HG03159 (cell line): Measurements from ENCODE around the gene NRXN2.
"Not testable (repeated sequence)": the region's sequence is repeated elsewhere in the genome, so short reads cannot be mapped to it uniquely, and the experiment has no call there.

Source experiments
- ATAC-seq: cut with Tn5 transposase; IDR thresholded peaks from one replicate; pipeline ENCODE4 v1.9.1; 2021; ENCODE audit warnings: mild to moderate bottlenecking, moderate library complexity; ENCODE audit not compliant: unreplicated experiment

NRXN2 gene

GRCh38 chr11:64595922-64596321 lies 127.1 kb downstream of the NRXN2 start:
- not testable (repeated sequence) for ATAC-seq

GRCh38 chr11:64594159-64594939 lies 128.6 kb downstream of the NRXN2 start:
- no peak for ATAC-seq

- ATAC-seq = no peak
These were observed 129.6 kb downstream of the NRXN2 start for GRCh38 chr11:64593156-64594105.

DNA sequence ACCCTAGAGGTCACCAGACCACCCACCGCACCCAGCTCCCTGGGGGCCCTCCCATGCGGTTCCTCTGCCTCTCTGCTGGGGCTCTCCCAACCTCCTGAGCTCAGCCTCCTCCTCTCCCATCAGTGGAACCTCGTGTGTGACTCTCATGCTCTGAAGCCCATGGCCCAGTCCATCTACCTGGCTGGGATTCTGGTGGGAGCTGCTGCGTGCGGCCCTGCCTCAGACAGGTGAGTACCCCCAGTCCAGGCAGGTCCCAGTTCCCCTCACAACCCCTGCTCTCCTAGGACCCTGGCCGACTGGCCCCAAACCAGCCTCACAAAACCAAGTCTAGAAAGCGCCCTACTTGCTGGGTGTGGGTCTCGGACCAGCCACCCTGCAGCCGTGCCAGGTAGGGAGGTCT lies 130.3 kb downstream of the NRXN2 start:
- no peak for ATAC-seq

GRCh38 chr11:64592234-64592615 lies 130.8 kb downstream of the NRXN2 start:
- no peak for ATAC-seq

GRCh38 chr11:64591257-64592233 lies 131.5 kb downstream of the NRXN2 start:
- no peak for ATAC-seq

DNA sequence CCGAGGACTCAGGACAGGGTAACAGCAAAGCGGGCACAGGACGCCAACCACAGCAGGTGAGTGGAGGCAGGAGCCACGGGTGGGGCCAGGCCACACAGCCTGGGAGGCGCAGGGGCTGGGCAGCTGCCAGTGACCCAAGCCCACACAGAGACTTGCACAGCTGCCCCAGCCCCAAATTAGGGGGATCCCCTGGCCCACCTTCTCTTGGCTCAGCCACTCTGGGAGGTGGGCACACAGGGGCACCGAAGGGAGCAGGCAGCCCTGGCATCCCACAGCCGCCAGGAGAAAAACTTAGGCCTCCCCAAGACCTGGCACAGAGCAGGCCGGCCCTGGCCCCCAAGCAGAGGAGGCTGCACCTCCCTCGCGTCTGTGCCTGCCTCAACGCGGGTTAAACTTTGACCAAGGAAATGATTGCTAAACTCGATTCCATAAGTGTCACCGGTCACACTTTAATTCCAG lies 132.2 kb downstream of the NRXN2 start, which contains the start of gene SLC22A12:
Gene SLC22A12 (plus strand): TSS at position 458 of the 459 bp plus-strand sequence. CDS start 337 bp downstream, outside the sequence.
- ATAC-seq = no peak

DNA sequence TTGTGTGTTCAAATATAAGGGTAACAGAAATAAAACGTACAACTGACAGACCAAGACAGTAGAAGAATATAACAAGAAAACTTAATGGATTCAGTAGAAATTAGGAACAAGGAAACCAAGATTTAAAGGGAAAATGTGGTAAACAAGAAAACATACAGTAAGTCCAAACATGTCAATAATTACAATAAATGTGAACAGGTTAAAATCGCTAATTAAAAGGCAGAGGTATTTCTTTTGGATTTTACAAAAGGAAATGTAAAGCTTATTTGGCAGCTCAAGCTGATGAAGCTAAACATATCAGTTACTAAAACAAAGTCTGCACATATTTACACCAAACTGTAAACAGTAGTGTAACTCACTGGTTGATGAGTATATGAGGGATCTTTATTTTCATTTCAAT lies 134.3 kb downstream of the NRXN2 start:
- ATAC-seq = no peak

DNA sequence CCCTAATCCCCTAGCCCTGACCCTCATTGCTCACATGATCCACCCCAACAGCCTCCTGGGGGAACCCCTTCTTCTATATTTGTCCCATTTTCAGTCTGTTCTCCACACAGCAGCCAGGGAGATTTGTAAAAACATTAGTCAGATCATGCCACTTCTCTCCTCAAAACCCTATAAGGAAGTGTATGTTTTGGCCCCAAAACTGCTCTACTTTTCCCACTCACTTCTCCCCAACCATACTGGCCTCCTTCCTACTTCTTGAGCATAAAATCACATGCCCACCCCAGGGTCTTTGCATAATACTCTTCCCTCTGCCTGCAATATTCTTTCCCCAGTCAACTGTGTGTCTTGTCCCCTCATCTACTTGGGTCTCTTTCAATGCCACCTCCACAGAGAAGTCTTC lies 136.6 kb downstream of the NRXN2 start:
- no peak for ATAC-seq

DNA sequence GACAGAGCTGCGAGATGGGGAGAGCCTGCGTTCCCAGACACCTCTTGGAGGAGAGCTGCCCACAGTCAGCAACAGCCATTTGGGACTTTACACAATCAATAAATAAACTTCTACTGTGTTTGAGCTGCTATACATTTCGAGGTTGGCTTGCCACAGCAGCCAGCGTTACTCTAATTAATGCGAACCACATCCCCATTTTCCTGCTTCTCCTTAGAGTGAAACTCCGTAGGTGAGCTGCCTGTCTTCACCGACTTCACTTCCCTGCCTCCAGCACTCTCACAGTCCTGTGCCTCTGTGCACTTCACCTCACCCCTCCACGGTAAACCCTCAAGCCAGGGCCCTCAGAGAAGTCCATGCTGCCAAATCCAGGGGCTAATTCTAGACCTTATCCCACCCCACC lies 137.8 kb downstream of the NRXN2 start:
- ATAC-seq = no peak

GRCh38 chr11:64583296-64584262 lies 139.4 kb downstream of the NRXN2 start:
- no peak for ATAC-seq

DNA sequence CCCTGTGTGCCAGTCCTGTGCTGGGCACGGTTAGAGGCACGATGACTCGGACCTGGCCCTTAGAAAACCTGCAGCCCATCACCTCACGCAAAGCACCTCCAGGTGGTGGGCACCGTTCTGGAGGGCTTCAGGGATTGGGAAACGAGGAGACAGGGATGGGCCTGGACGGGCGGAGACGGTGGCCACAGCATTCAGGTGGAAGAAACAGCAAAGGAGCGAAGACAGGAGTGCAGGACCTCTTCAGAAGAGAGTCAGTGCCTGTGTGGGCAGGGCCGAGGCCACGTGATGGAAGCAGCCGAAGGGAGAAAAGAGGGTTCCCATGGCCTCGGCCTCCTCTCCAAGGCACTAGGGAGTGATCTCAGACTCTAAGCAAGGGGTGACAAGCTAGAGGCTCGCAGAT lies 140.1 kb downstream of the NRXN2 start:
- ATAC-seq = no peak

- no peak for ATAC-seq
These were observed 141.9 kb downstream of the NRXN2 start for GRCh38 chr11:64581057-64581523.

DNA sequence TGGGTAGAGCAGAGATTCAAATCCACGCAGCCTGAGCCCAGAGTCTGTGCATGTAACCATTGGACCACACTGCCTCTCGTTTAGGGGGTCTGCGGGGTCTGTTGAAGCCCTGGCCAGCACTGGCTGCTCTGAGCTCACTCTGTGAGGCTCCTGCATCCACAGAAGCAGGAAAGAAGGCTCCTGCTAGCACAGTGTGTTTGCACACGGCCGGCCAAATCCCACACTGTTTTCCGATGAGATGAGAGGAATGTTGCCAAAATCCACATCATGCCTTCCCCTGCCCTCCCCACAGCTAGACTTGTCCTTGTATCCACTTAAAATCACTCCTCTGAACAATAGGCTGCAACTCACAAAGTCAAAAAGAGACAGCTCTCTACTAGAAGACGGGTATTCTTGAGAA lies 142.6 kb downstream of the NRXN2 start:
- ATAC-seq = no peak

DNA sequence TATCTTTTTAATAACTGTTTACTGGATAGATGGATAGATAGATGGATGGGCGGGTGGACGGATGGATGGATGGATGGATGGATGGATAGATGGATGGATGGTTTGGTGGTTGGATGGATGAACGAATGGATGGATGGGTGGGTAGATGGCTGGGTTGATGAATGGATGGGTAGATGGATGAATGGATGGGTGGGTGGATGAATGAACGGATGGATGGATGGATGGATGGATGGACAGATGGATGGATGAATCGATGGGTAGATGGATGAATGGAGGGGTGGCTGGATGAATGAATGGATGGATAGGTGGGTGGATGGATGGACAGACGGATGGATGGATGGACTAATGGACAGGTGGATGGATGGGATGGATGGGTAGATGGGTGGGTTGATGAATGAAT lies 145.8 kb downstream of the NRXN2 start:
- ATAC-seq = no peak

GRCh38 chr11:64572143-64572542 lies 150.9 kb downstream of the NRXN2 start:
- no peak for ATAC-seq

GRCh38 chr11:64571410-64572091 lies 151.4 kb downstream of the NRXN2 start:
- no peak for ATAC-seq

DNA sequence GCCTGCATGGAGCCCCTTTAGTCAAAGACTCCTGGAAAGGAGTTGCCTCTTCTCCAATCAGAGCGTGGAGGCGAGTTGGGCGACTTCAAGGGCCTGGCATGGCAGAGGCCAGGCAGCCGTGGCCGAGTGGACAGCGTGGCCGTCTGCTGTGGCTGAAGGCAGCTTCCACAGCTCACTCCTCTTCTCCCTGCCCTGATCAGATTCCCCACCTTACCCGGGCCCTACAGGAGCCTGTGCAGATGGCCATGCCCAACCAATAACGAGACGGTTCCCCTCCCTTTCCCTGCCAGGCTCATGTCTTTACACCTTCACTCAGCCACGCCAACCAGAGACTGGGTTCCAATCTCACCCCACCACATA lies 152.0 kb downstream of the NRXN2 start:
- ATAC-seq = no peak

DNA sequence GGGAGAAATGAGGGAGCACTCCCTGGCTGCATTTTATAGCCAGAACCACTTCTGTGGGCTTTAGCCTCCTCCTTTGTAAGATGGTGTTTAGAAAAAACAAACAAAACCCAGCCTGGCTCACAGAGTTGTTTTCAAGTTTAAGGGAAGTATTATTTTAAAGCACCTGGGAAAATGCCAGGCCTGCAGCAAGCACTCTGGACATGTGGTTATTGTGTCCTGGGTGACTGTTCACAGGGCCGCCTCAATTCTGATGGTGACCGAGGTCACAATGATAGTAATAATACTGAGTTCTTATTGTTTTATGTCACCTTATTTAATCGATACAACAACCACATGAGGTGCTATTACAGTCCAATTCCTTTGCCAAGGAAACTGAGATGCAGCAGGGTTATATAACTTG lies 152.7 kb downstream of the NRXN2 start:
- ATAC-seq = no peak
